K562 (cell line): ENCODE data around the gene ADAM15. TPM values are rescaled to one million over a fixed set of nuclear protein-coding genes. Genes with fewer than 3 reads are reported as not detected.

ENCODE experiments used
- ASH1L ChIP-seq: fragments of 450-650 bp; IDR thresholded peaks from 2 replicates; pipeline ENCODE4 v1.6.1; 2018; ENCODE audit warnings: borderline replicate concordance, mild to moderate bottlenecking, low read depth; ENCODE audit not compliant: partially characterized antibody
- CREB1 ChIP-seq, 2 experiments: sonication (generic) in 1 of 2; formaldehyde crosslinking in 1 of 2; IDR thresholded peaks; 2 replicates each; pipeline versions ENCODE4 v1.6.1 to v1.8.0; 2012 to 2022; ENCODE audit warnings: inconsistent platforms in 1 of 2, mild to moderate bottlenecking in 1 of 2, missing genetic modification reagents in 1 of 2, moderate library complexity in 1 of 2
- ETS2 ChIP-seq: IDR thresholded peaks from 2 replicates; pipeline ENCODE4 v1.6.1; 2016; ENCODE audit warnings: borderline replicate concordance, missing genetic modification characterization, mild to moderate bottlenecking, moderate library complexity, missing compliant biosample characterization; ENCODE audit not compliant: poor library complexity, severe bottlenecking
- EWSR1 ChIP-seq: fragments of 450-650 bp; IDR thresholded peaks from 2 replicates; pipeline ENCODE4 v1.6.1; 2018; ENCODE audit warnings: borderline replicate concordance, mild to moderate bottlenecking, low read depth, moderate library complexity; ENCODE audit not compliant: partially characterized antibody
- FOXK1 ChIP-seq: sonication (generic); formaldehyde crosslinking; IDR thresholded peaks from 2 replicates; pipeline ENCODE4 v1.8.0; 2022; ENCODE audit warnings: missing genetic modification reagents, mild to moderate bottlenecking, borderline replicate concordance
- GTF2A2 ChIP-seq: IDR thresholded peaks from 2 replicates; pipeline ENCODE4 v1.6.1; 2016; ENCODE audit warnings: mild to moderate bottlenecking, missing genetic modification characterization, missing compliant biosample characterization
- GTF2B ChIP-seq: IDR thresholded peaks from 2 replicates; pipeline ENCODE4 v1.6.1; 2011; ENCODE audit not compliant: insufficient read length; ENCODE audit errors: extremely low read depth
- LEF1 ChIP-seq: fragments of 450-650 bp; IDR thresholded peaks from 2 replicates; pipeline ENCODE4 v1.6.1; 2016; ENCODE audit warnings: mild to moderate bottlenecking
- MTA1 ChIP-seq: fragments of 450-650 bp; IDR thresholded peaks from 2 replicates; pipeline ENCODE4 v1.6.1; 2017; ENCODE audit warnings: borderline replicate concordance
- NEUROD1 ChIP-seq: fragments of 150-350 bp; IDR thresholded peaks from 2 replicates; pipeline ENCODE4 v1.6.1; 2014; ENCODE audit warnings: borderline replicate concordance, low read length, low read depth; ENCODE audit not compliant: partially characterized antibody
- PCBP2 ChIP-seq: fragments of 200-400 bp; formaldehyde crosslinking; IDR thresholded peaks from 2 replicates; pipeline ENCODE4 v1.6.1; 2018; ENCODE audit warnings: low read length, low read depth, mild to moderate bottlenecking, moderate library complexity; ENCODE audit not compliant: poor library complexity, severe bottlenecking
- TAF7 ChIP-seq: fragments of 450-650 bp; IDR thresholded peaks from 2 replicates; pipeline ENCODE4 v1.6.1; 2016; ENCODE audit warnings: missing genetic modification characterization, missing compliant biosample characterization
- TCF7L2 ChIP-seq: fragments of 150-350 bp; IDR thresholded peaks from 2 replicates; pipeline ENCODE4 v1.6.1; 2016; ENCODE audit warnings: low read depth, mild to moderate bottlenecking, low read length, moderate library complexity
- TEAD1 ChIP-seq, 2 experiments: fragments of 450-650 bp in 1 of 2; sonication (generic) in 1 of 2; formaldehyde crosslinking; IDR thresholded peaks; 2 replicates each; pipeline versions ENCODE4 v1.4.0 to v1.8.0; 2020 to 2022; ENCODE audit warnings: mild to moderate bottlenecking in 2 of 2, missing genetic modification reagents in 1 of 2
- TFAP4 ChIP-seq: sonication (generic); formaldehyde crosslinking; IDR thresholded peaks from 2 replicates; pipeline ENCODE4 v1.8.0; 2022; ENCODE audit warnings: missing genetic modification reagents, mild to moderate bottlenecking, moderate library complexity, borderline replicate concordance
- THAP7 ChIP-seq: fragments of 250-450 bp; sonication (Bioruptor Pico); IDR thresholded peaks from 2 replicates; pipeline ENCODE4 v1.5.0; 2021
- YY1 ChIP-seq, 3 experiments: IDR thresholded peaks; 2 replicates each; pipeline ENCODE4 v1.6.1; 2011; ENCODE audit warnings: low read length in 2 of 3, mild to moderate bottlenecking in 2 of 3, moderate library complexity in 2 of 3, borderline replicate concordance in 1 of 3, control low read depth in 1 of 3, low read depth in 1 of 3; ENCODE audit not compliant: insufficient read depth in 3 of 3, insufficient replicate concordance in 2 of 3, control insufficient read depth in 1 of 3, insufficient read length in 1 of 3; ENCODE audit errors: extremely low read depth in 1 of 3
- ZKSCAN3 ChIP-seq: fragments of 250-450 bp; sonication (Bioruptor Pico); IDR thresholded peaks from 2 replicates; pipeline ENCODE4 v1.4.0; 2020
- ZNF197 ChIP-seq: fragments of 200-800 bp; sonication (Bioruptor generic); IDR thresholded peaks from 2 replicates; pipeline ENCODE4 v1.6.1; 2016; ENCODE audit warnings: low read depth, missing genetic modification characterization, missing compliant biosample characterization
- ZNF395 ChIP-seq: fragments of 200-800 bp; sonication (Bioruptor generic); IDR thresholded peaks from 2 replicates; pipeline ENCODE4 v1.6.1; 2017; ENCODE audit warnings: missing genetic modification characterization, missing compliant biosample characterization
- ZNF717 ChIP-seq: fragments of 250-450 bp; sonication (Bioruptor Pico); IDR thresholded peaks from 2 replicates; pipeline ENCODE4 v1.5.0; 2021
- ZZZ3 ChIP-seq: fragments of 450-650 bp; IDR thresholded peaks from 2 replicates; pipeline ENCODE4 v1.6.1; 2016; ENCODE audit warnings: antibody characterized with exemption, mild to moderate bottlenecking, moderate library complexity
- polyA plus RNA-seq, 8 experiments: library from polyadenylated mRNA; depleted of rRNA in 4 of 8; stranded (reverse) in 5 of 8; unstranded in 3 of 8; fragments of >200 nt; fragmentation: Nextera tagmentation in 2 of 8; fragmentation: Illumina TruSeq in 1 of 8; extraction: Ambion mirVana in 2 of 8; extraction: Trizol in 1 of 8; gene quantifications; 2 replicates each; pipeline versions ENCODE4 v1.2.1 to v1.2.3, GENCODE V29; 2011 to 2014; ENCODE audit warnings: inconsistent platforms in 1 of 8, missing spikeins in 1 of 8
- total RNA-seq, 7 experiments: library from RNA; depleted of rRNA in 6 of 7; stranded (reverse); fragments of >200 nt in 6 of 7; fragmentation: Illumina TruSeq in 2 of 7; extraction: Trizol in 2 of 7; gene quantifications; 2 replicates each; pipeline versions ENCODE4 v1.2.1 to v1.2.3, GENCODE V29; 2011 to 2021; ENCODE audit warnings: low replicate concordance in 1 of 7

Gene ADAM15
- total and polyA plus RNA-seq, 9 of the 15 experiments (the other 6 are each of a cell fraction or from before 2014, with no cell fraction given), result 0.69 to 72.3 (median 32.8) TPM

- peak; percentile 63 for TF ChIP-seq CREB1 (IDR thresholded peaks at IDR 0.05)
- peak; percentile 85 for TF ChIP-seq CREB1 (CRISPR knock-in tag; IDR thresholded peaks at IDR 0.05)
- TF ChIP-seq YY1 (IDR thresholded peaks at IDR 0.05; ENCODE audit: borderline replicate concordance in 1 of 3, control insufficient read depth in 1 of 3, extremely low read depth in 1 of 3, insufficient read depth in 3 of 3, insufficient read length in 1 of 3, insufficient replicate concordance in 2 of 3, low read depth in 1 of 3, low read length in 2 of 3), result peak in 1 of 3 experiments; percentile 12
- TF ChIP-seq ASH1L, result no peak
- TF ChIP-seq NEUROD1, result no peak
- no peak for TF ChIP-seq ZZZ3
- TF ChIP-seq TAF7 (tag), result no peak
- TF ChIP-seq FOXK1 (CRISPR knock-in tag), result no peak
- no peak for TF ChIP-seq THAP7 (CRISPR knock-in tag)
- TF ChIP-seq ZNF395 (CRISPR knock-in tag), result peak; percentile 49; the same call in 1 of the 2 replicates
- TF ChIP-seq TFAP4 (CRISPR knock-in tag), result peak; percentile 85
- no peak for TF ChIP-seq ZKSCAN3 (CRISPR knock-in tag)
- no peak for TF ChIP-seq GTF2A2 (tag)
- TF ChIP-seq EWSR1, result no peak
- no peak for TF ChIP-seq ETS2
- TF ChIP-seq ZNF197 (CRISPR knock-in tag), result no peak
- 0 out of 2 replicates have a peak, but pooled peaks have one; percentile 41 for TF ChIP-seq LEF1
- no peak for TF ChIP-seq GTF2B
- TF ChIP-seq MTA1, result 0 out of 2 replicates have a peak, but pooled peaks have one; percentile 19
- TF ChIP-seq TEAD1 (CRISPR knock-in tag; IDR thresholded peaks at IDR 0.05), result peak in 1 of 2 experiments; percentile 26; a peak in 1 of 4 replicates
- TF ChIP-seq ZNF717, result no peak
- no peak for TF ChIP-seq TCF7L2
- no peak for TF ChIP-seq PCBP2
Measured at GRCh38 chr1:155070721-155071569, 19.8 kb downstream of the ADAM15 start (continued).
